Immature natural killer cell (primary cell): Measurements from ENCODE around the gene GOLGA8N. TPM values are rescaled to one million over a fixed set of nuclear protein-coding genes. Genes with fewer than 3 reads are reported as not detected.

Experiments
- polyA plus RNA-seq, 3 donors: library from polyadenylated mRNA; unstranded; fragments of 300-500 nt; fragmentation: Illumina TruSeq; gene quantifications; one replicate each; pipeline ENCODE4 v1.2.3, GENCODE V29; 2021

Gene GOLGA8N
- polyA plus RNA-seq, 3 donors from 2014 or later, result 1.6 to 7.6 (median 1.9) TPM

Other genes starting within 250 kb of the GOLGA8N start
- gene GOLGA8K, start 190.2 kb upstream of the GOLGA8N start, polyA plus RNA-seq, result not detected
- 10 to 100 TPM in 1 of 3 donors, 1 to 10 TPM in 2; 2.3 to 17.1 (median 7.1) TPM for gene GOLGA8O, start 137.8 kb upstream of the GOLGA8N start, polyA plus RNA-seq
- gene ARHGAP11A, start 22.0 kb downstream of the GOLGA8N start, polyA plus RNA-seq, result 1 to 10 TPM in 2 of 3 donors, under 1 TPM in 1; 0.58 to 5.1 (median 1.7) TPM
- gene SCG5, start 48.3 kb downstream of the GOLGA8N start, polyA plus RNA-seq, result under 1 TPM in 1 of 3 donors, not detected in 2; 0.45 TPM
- not detected for gene GREM1, start 124.5 kb downstream of the GOLGA8N start, polyA plus RNA-seq